HG03575 (cell line): ENCODE data around the gene NTN1.
"Not testable (repeated sequence)": the region's sequence is repeated elsewhere in the genome, so short reads cannot be mapped to it uniquely, and the experiment has no call there.

ENCODE experiments used
- ATAC-seq: cut with Tn5 transposase; IDR thresholded peaks from one replicate; pipeline ENCODE4 v1.9.1; 2021; ENCODE audit not compliant: unreplicated experiment, insufficient number of reproducible peaks, low FRiP score; ENCODE audit errors: extremely low read depth

NTN1 gene

DNA sequence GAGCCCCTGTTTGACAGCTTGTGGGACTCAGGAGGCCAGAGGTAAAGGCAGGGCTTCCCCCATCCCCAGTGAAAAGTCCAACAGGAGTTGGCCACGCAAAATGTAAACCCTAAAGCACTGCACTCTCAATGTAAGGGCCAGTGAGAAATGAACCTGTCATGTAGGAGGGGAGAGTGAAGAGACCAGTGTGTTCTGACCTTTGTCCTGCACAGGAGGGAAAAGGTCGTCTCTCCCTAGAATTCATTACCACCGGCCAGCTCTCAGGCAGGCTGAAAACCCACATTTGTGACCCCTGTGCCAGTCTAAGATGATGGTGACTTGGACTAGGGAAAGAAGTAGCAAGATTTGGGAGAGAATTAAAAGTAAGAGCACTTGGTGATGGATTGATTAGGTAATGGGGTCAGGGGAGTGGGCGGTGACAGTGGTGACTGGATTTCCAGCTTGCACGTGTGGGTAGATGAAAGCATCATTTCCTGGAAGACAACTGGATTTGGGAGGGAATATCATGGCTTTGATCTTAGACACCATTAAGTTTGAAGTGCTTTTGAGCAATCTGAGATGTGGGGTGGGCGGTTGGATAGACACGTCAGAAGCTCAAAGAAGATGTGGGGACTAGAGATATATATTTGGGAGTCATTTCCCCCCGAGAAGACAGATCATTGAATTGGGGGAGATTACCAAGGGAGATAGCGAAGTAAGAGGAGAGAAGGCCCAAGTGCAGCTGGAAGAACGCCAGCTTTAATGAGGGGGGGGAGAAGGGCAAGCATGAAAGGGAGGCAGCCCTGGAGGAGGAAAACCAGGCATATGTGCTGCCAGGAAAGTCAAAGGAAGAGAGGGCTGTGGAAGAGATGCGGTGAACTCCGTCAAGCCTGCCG lies 119.5 kb downstream of the NTN1 start:
- no peak for ATAC-seq

GRCh38 chr17:9141425-9141753 lies 120.1 kb downstream of the NTN1 start:
- ATAC-seq, result no peak

DNA sequence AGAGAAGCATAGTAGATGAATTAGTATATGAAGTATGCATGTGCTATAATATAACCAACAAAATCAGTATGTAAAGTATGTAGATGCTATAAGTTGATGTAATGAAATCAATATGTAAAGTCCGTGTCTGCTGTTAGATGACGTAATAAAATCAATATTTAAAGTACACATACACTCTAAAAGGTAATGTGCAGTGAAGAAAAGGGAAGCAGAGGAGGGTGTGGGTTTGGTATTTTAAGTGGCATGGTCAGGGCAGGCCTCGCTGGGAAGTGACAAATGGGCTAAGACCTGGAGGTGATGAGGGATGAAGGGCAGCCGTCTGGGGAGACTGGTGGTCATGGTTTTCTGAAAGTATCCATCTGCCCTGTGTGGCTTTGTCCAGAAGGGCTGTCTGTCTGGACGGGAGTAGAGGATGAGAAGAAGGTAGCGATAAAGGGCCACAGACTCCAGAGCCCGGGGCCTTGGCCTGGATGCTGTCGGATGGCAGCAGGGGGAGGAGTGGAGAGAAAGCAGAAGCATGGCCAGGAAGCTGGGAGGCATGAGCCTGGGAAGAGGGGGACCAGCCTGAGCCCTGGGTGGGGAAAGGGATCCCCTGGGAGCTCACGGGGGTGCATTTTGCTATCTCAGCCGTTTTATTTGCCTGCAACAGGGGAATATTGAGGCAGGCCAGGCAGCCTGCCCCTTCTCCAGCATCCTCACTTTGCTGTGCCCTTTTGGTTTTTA lies 121.6 kb downstream of the NTN1 start:
- ATAC-seq, result no peak

DNA sequence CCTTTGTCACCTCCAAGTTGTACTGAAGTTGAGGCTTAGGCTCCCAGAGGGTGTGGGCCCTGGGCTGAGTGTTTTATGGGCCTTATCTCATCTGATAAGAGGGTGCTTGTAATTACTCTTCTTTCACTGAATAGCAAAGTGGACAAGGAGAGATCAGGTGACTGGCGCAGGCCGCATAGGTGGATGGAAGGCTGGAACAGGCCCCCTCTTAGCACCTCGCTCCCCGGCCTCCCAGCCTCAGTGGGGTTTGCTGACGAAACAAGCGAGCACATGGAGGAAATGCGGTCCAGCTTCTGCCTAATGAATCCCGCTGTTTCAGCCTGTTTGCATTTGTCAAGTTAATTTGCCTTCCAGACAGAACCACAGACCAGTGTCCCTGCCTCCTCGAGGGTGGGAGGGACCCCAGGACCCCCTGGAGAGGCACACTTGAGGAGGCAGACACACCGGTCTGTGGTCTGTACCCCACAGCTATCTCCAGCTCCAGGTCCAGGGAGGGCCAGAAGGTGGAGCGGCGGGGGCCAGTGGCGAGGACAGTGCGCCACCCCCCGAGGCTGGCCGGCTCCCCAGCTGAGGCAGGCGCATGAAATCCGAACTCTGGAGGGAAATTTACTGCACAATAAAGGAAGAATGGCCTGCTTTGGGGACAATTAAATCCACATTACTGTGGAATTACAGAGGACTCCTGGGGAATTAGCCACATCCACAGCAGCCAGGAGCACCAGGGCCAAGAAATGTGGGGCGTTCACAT lies 123.4 kb downstream of the NTN1 start:
- ATAC-seq, result no peak

DNA sequence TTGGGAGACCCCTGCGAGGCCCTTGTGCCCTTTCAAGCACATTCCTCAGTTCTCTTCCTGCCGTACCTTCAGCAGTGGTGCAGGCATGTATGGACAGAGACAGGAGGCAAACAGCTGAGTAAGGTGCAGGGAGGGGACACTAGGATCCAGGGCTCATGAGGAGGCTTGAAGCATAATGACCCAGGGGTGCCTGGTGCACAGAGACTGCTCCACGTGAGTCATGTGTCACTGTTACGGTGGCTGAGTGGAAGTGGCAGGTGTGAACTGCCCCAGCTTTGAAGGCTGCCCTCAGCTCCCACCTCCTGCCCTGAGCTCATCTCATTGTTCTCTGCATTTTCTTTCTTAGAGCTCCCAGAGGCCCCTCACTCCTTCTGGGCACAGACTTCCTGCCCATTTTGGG lies 124.8 kb downstream of the NTN1 start:
- no peak for ATAC-seq

- no peak for ATAC-seq
These were observed 127.7 kb downstream of the NTN1 start for GRCh38 chr17:9148905-9149525.

DNA sequence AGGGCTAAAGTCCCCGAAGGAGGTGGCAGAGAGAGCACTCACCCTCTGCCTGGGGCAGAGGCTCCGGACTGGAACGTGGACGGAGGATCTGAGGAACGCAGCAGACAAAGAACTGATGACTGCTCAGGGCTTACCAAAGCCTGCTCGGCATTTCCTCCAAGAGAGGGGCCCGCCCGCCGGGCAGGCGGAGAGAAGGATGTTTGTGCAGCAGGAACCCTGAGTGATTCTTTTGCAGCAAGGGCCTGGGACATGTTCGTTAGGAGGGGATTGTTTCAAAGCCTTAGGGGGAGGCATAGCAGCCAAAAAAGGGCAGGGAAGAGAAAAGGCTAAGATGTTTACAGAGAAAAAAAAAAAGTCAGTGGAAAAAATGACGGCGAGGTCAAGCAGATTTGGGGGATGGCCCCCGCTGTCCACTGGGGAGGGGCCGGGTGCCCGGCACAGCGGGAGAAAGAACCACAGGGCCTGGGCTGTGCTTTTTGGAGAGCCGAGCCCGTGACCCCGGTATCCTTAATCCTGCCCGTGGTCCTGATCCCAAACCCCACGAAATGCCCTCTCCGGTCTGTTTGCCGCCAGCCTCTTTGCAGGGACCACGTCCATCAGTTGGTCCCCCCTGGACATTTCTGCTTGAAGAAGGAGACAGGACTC lies 129.3 kb downstream of the NTN1 start:
- no peak for ATAC-seq

DNA sequence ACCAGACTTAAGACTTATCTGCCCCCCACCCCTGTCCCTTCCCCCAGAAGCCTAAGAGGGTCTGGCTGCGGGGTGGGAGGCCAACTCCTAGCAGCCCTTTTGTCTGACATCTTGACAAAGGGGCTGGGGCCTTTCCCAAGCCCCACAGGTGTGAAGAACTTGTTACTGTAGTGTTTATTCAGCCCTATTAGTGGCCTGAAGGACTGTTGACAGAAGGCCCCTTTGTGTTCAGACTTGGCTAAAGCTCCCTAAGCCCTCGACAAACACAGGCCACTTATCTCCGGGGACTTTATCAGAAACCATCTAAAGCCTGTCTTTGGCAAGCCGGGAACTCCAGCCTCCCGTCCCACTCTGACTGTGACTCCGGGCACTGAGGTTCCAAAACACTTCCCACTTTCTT lies 129.8 kb downstream of the NTN1 start:
- no peak for ATAC-seq

DNA sequence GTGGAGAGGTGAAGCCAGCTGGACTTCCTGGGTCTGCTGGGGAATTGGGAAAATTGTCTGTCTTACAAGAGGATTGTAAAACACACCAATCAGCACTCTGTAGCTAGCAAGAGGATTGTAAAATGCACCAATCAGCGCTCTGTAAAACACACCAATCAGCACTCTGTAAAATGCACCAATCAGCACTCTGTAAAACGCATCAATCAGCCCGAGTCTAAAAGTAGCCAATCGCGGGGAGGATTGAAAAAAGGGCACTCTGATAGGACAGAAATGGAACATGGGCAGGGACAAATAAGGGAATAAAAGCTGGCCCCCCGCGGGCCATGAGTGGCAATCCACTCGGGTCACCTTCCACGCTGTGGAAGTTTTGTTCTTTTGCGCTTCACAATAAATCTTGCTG lies 130.4 kb downstream of the NTN1 start:
- ATAC-seq, result not testable (repeated sequence)

GRCh38 chr17:9158544-9159452 lies 137.5 kb downstream of the NTN1 start:
- no peak for ATAC-seq

DNA sequence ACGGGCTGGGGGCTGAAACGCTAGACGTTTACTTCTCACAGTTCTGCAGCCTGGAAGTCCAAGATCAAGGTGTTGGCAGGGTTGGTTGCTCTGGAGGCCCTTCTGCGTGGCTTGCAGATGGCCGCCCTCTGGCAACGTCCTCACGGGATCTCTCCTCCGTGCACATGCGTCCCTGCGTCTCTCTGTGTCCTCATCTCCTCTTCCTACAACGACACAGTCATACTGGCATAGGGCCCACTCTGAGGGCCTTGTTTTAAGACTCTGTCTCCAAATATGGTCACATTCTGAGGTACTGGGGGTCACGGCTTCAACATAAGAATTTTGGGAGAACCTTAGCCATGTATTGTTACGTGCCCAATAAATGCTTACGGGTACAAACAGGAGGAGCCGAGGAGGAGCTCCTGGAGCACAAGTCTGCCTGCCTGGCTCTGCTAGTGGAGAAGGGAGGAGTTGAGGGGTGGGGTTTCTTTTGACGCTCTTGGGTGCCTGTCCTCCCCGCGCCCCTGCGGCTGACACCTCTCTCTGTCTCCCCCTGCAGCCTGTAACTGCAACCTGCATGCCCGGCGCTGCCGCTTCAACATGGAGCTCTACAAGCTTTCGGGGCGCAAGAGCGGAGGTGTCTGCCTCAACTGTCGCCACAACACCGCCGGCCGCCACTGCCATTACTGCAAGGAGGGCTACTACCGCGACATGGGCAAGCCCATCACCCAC lies 141.1 kb downstream of the NTN1 start:
- ATAC-seq, result no peak

- no peak for ATAC-seq
These were observed 145.5 kb downstream of the NTN1 start for GRCh38 chr17:9166788-9167187.

DNA sequence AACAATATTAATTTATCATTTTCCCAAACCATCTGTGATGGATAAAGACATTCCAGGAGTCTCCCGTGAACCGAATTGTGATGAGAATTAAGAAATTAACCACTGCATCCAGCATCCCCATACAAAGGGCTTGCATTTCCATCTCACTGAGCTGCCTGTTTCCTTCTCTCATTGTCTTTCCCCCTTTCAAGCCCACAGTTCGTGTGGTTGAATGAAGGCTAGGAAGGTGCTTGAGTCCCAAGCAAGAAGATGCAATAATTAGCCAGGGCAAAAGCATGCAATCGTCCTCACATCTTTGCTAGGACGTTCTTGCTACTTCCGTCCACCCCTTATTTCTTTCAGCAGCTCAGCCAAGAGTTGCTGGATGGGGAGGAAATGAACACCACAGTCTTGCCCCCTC lies 146.1 kb downstream of the NTN1 start:
- no peak for ATAC-seq

DNA sequence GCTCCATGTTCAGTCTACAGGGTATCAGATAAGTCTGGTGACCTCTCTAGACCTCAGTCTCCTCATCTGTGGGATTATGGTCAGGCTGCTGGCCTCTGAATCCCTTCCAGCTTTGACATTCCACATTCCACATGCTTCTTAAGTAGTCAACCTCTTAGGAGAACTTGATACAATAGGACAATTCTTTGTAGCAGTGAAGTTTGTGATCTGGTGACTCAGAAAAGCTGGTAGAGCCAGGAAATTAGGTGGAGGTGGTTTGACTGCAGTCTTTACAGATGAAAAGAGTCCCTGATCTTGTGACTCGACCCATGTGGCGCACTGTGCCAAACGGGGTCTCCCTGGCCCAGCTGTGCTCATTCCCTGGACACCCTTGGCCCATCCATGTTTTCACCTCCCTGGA lies 147.8 kb downstream of the NTN1 start:
- no peak for ATAC-seq

DNA sequence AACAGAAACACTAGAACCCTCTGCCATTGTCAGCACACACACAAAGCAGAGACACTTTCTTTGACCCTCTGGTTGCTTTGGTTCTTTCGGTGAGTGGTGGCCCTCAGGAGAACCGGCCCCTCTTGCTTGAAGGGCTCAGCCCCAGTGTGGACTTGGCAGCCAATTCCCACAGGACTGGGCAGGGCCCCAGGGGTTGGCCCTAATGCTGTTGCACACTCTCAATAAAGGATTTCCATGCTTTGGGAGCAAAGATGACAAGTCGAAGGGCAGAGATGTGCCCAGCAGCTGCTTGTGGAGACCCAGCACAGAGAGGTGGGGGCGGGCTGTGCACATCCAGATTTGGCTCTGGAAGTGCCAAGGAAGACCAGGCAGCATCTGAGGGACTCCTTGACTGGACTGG lies 149.0 kb downstream of the NTN1 start:
- no peak for ATAC-seq

- ATAC-seq, result no peak
These were observed 149.5 kb downstream of the NTN1 start for GRCh38 chr17:9170853-9171252.

- no peak for ATAC-seq
These were observed 152.2 kb downstream of the NTN1 start for GRCh38 chr17:9173386-9173983.
